Measurements from ENCODE around the gene NEU4.

NEU4 gene

DNA sequence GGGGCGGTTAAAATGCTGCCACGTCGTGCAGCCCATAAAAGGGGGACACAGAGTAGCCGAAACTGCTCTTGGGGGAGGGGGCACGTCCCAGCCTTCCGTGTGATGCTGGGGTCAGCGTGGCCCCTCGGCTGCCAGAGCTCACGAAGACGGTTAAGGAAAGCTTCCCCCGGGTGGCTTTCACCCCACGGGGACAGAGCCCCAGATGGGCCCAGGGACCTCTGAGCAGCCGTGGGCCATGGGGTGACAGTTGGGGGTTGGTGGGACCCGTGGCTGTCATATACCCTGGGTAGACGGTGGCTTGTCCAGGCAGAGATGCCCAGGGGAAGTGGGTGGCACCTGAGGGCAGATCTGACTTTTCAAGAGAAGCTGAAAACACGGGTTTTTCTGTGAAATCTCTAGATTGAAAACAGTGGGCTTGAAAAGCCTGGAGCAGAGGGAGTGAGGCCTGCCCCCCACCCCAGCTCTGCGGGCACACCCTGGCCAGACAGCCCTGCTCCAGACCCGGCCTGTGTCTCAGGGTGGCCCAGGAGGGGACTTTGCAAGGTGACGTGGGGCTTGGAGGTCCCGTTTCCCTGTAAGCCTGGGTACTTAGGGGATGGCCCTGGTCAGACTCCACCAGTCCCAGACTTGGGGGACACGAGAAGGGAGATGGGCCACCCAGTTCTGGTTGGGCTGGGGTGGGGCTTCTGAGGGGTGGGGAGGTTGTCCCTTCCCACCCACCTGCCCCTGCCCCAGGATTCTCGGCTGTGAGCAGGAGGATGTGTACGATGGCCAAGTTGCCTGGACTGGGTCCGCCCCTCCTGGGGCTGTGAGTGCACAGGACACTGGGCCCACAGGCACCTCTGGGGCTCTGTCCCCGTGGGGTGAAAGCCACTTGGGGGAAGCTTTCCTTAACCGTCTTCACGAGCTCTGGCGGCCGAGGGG, 652 bp downstream of the NEU4 start:
- Histone ChIP-seq H3K4me3 (ENCODE audit: low read length) (no peak overlapping the region), H3K27me3 (ENCODE audit: insufficient read depth, low read length) (peaks cover 7% of the 10 kb centered on the region), H3K9me3 (ENCODE audit: low read length) (no peaks in the 10 kb centered on the region), H2AFZ (ENCODE audit: low read depth, low read length) (no peak overlapping the region), H3K4me1 (ENCODE audit: insufficient read depth, low read length) (peaks cover 10% of the 10 kb centered on the region), H3K36me3 (ENCODE audit: insufficient read depth, low read length) (no peaks in the 10 kb centered on the region)

DNA sequence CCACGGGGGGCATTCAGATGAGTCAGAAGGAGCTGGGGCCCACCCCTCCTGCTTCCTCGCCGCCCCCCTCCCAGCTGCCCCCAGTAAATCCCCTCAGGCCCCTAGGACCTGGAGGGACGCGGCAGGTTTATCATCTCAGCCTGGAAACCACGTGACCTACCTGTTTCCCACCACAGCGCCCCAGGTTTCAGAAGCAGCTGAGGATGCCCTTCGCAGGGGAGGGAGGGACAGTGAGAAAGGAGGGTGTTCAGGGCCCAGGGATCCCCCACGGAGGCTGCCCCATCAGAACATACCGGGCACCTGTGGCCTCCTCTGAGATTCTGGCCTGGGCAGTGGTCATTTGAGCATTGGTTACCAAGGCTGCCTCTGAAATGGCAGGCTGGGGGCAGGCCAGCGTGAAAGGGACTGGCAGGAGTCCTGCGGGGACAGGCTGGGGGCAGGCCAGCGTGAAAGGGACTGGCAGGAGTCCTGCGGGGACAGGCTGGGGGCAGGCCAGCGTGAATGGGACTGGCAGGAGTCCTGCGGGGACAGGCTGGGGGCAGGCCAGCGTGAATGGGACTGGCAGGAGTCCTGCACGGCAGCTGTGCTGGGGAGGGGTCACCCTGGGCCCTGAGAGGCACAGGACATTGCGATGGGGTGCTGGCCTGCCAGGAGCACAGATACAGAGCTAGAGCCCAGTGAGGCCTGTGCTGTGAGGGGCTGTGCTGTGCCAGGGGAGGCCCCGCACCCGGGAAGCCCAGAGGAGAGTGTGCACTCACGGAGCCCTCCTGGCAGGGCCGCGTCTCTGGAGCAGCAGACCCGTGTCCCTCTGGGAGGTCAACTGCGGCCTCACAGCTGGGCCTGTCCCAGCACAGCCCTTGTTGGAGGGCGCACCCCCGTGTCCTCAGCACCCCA, 1.6 kb downstream of the NEU4 start:
- H3K27me3 ChIP-seq (ENCODE audit: insufficient read depth, low read length): peaks cover 11% of the 10 kb centered on the region
- no peaks in the 10 kb centered on the region for H3K9me3 ChIP-seq (ENCODE audit: low read length)
- no peaks in the 10 kb centered on the region for H3K36me3 ChIP-seq (ENCODE audit: insufficient read depth, low read length)
- peaks cover 6% of the 10 kb centered on the region for H3K4me1 ChIP-seq (ENCODE audit: insufficient read depth, low read length)
- no peak overlapping the region for H2AFZ ChIP-seq (ENCODE audit: low read depth, low read length)
- no peak overlapping the region for H3K4me3 ChIP-seq (ENCODE audit: low read length)

GRCh38 chr2:241811201-241811951, 2.4 kb downstream of the NEU4 start:
- Histone ChIP-seq H3K4me3 (ENCODE audit: low read length) (no peak overlapping the region), H2AFZ (ENCODE audit: low read depth, low read length) (no peak overlapping the region), H3K27me3 (ENCODE audit: insufficient read depth, low read length) (peaks cover 14% of the 10 kb centered on the region), H3K36me3 (ENCODE audit: insufficient read depth, low read length) (no peaks in the 10 kb centered on the region), H3K4me1 (ENCODE audit: insufficient read depth, low read length) (peaks cover 6% of the 10 kb centered on the region), H3K9me3 (ENCODE audit: low read length) (no peaks in the 10 kb centered on the region)

DNA sequence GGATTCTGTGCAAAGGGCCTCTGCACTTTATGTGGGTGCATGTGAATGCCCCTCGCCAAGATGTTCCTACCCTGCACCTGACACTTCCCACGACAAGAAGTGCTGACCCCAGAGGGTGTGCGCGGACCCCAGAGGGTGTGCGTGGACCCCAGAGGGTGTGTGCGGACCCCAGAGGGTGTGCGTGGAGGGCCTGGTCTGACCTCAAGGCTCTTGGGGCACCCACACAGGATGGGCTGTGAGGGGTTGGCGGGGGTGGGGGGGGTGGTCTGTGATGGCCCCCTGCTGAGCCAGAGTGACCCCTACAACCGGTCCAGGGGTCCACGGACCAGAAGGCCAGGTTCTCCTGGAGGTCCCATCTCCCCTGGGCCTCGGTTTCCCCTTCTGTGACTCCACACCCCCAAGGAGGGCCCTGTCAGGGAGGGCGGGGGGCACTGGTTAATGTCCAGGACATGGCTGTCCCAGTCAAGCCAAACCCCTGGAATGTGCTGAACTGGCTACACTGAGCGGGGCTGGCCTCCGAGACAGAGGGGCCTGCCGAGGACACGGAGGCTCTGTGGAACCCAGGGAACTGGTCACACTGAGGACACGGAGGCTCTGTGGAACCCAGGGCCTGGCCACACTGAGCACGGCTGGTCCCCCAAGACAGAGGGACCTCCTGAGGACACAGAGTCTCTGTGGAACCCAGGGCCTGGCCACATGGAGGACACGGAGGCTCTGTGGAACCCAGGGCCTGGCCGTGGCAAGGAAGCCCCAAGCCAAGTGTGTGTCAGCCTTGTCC, 3.1 kb downstream of the NEU4 start:
- Histone ChIP-seq H2AFZ (ENCODE audit: low read depth, low read length) (no peak overlapping the region), H3K4me3 (ENCODE audit: low read length) (no peak overlapping the region), H3K9me3 (ENCODE audit: low read length) (no peaks in the 10 kb centered on the region), H3K27me3 (ENCODE audit: insufficient read depth, low read length) (peaks cover 15% of the 10 kb centered on the region), H3K4me1 (ENCODE audit: insufficient read depth, low read length) (peaks cover 6% of the 10 kb centered on the region), H3K36me3 (ENCODE audit: insufficient read depth, low read length) (no peaks in the 10 kb centered on the region)

GRCh38 chr2:241812730-241813643, 4.0 kb downstream of the NEU4 start:
- H3K4me3 ChIP-seq (ENCODE audit: low read length): no peak overlapping the region
- H3K27me3 ChIP-seq (ENCODE audit: insufficient read depth, low read length): peaks cover 15% of the 10 kb centered on the region
- H3K4me1 ChIP-seq (ENCODE audit: insufficient read depth, low read length): peaks cover 6% of the 10 kb centered on the region
- no peak overlapping the region for H2AFZ ChIP-seq (ENCODE audit: low read depth, low read length)
- H3K36me3 ChIP-seq (ENCODE audit: insufficient read depth, low read length): no peaks in the 10 kb centered on the region
- no peaks in the 10 kb centered on the region for H3K9me3 ChIP-seq (ENCODE audit: low read length)

DNA sequence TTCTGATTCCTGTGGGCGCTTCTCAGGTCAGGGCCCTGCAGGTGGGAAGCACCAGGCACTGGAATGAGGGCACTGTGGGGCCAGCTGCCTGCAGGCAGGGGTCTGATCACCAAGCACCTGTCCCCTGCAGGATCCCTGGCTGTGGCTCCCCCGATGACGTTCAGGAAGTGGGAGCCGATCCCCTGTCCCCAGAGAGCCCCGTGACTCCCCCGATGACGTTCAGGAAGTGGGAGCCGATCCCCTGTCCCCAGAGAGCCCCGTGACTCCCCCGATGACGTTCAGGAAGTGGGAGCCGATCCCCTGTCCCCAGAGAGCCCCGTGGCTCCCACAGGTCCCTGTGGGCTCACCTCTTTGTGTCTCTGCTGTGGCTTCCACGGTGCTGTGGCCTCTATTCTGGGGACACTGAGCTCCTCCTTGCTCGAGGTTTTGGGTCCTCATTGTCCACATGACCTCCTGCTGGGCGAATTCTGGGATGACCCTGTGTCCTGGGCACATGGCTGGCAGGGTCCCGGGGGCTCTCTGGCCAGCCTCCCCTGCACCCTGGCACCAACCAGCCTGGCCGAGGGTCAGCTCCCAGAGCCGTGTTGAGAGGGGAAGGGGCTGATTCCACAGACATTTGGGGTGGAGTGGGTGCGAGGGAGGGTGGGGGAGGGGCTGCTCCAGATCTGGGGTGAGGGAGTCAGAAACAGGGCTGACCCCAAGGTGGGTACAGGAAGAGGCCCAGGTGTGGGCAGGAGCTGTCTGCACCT, 4.8 kb downstream of the NEU4 start:
- Histone ChIP-seq H3K4me3 (ENCODE audit: low read length) (no peak overlapping the region), H3K4me1 (ENCODE audit: insufficient read depth, low read length) (peaks cover 3% of the 10 kb centered on the region), H3K9me3 (ENCODE audit: low read length) (no peaks in the 10 kb centered on the region), H3K27me3 (ENCODE audit: insufficient read depth, low read length) (peaks cover 14% of the 10 kb centered on the region), H3K36me3 (ENCODE audit: insufficient read depth, low read length) (no peaks in the 10 kb centered on the region), H2AFZ (ENCODE audit: low read depth, low read length) (no peak overlapping the region)

DNA sequence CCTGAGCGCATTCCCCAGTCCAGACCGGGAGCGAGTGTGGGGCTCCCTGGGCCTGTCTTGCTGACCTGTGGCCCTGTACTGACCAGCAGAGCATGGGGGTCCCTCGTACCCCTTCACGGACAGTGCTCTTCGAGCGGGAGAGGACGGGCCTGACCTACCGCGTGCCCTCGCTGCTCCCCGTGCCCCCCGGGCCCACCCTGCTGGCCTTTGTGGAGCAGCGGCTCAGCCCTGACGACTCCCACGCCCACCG, 5.3 kb downstream of the NEU4 start:
- no peaks in the 10 kb centered on the region for H3K9me3 ChIP-seq (ENCODE audit: low read length)
- H3K4me1 ChIP-seq (ENCODE audit: insufficient read depth, low read length): peaks cover 3% of the 10 kb centered on the region
- H3K36me3 ChIP-seq (ENCODE audit: insufficient read depth, low read length): no peaks in the 10 kb centered on the region
- no peak overlapping the region for H3K4me3 ChIP-seq (ENCODE audit: low read length)
- peaks cover 12% of the 10 kb centered on the region for H3K27me3 ChIP-seq (ENCODE audit: insufficient read depth, low read length)
- no peak overlapping the region for H2AFZ ChIP-seq (ENCODE audit: low read depth, low read length)

DNA sequence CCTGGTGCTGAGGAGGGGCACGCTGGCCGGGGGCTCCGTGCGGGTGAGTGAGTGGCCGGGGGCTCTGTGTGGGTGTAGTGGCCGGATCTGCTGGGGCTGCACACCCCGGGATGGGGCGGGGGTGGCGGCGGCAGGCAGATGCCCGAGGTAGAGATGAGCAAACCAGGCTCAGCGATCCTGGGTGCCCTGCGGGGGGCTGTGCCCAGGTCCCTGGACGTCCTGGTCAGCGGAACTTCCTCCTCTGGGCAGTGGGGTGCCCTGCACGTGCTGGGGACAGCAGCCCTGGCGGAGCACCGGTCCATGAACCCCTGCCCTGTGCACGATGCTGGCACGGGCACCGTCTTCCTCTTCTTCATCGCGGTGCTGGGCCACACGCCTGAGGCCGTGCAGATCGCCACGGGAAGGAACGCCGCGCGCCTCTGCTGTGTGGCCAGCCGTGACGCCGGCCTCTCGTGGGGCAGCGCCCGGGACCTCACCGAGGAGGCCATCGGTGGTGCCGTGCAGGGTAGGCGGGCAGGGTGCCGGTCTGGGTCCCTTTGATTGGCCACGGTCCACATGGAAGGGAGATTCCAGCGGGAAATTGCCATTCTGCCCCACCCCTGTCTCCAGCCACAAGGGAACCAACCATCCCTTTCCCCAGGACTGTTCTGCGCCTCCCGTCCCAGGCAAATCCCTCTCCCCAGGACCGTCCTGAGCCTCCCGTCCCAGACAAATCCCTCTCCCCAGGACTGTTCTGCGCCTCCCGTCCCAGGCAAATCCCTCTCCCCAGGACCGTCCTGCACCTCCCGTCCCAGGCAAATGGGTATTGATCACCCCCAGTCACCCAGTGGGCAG, 5.9 kb downstream of the NEU4 start:
- Histone ChIP-seq H3K36me3 (ENCODE audit: insufficient read depth, low read length) (no peaks in the 10 kb centered on the region), H3K4me1 (ENCODE audit: insufficient read depth, low read length) (peaks cover 3% of the 10 kb centered on the region), H3K9me3 (ENCODE audit: low read length) (no peaks in the 10 kb centered on the region), H2AFZ (ENCODE audit: low read depth, low read length) (no peak overlapping the region), H3K27me3 (ENCODE audit: insufficient read depth, low read length) (peaks cover 8% of the 10 kb centered on the region), H3K4me3 (ENCODE audit: low read length) (no peak overlapping the region)

- peaks cover 2% of the 10 kb centered on the region for H3K9me3 ChIP-seq (ENCODE audit: low read length)
- H3K4me3 ChIP-seq (ENCODE audit: low read length): no peak overlapping the region
- peaks cover 8% of the 10 kb centered on the region for H3K27me3 ChIP-seq (ENCODE audit: insufficient read depth, low read length)
- H3K4me1 ChIP-seq (ENCODE audit: insufficient read depth, low read length): peaks cover 2% of the 10 kb centered on the region
- H2AFZ ChIP-seq (ENCODE audit: low read depth, low read length): no peak overlapping the region
- H3K36me3 ChIP-seq (ENCODE audit: insufficient read depth, low read length): no peaks in the 10 kb centered on the region
Measured at GRCh38 chr2:241815477-241816430, 6.8 kb downstream of the NEU4 start.

Data from neuron (in vitro differentiated cells).